HepG2 (cell line): ENCODE results near the gene C2CD4A. TPM values are rescaled to one million over a fixed set of nuclear protein-coding genes. Genes with fewer than 3 reads are reported as not detected.
A peak's percentile ranks its signal among the peaks of the same experiment; 100 is the strongest.

Experiments used
- AGO2 ChIP-seq: fragments of 200-400 bp; formaldehyde crosslinking; optimal IDR thresholded peaks from 2 replicates; pipeline ENCODE3; 2017; ENCODE audit warnings: mild to moderate bottlenecking, low read depth, low read length, moderate library complexity
- EZH2 ChIP-seq: conservative IDR thresholded peaks from 2 replicates; pipeline ENCODE4 v1.6.1; 2012; ENCODE audit warnings: mild to moderate bottlenecking, low read depth, low read length, moderate library complexity
- FLYWCH1 ChIP-seq: sonication (generic); formaldehyde crosslinking; IDR thresholded peaks from 2 replicates; pipeline ENCODE4 v1.8.1; 2023; ENCODE audit warnings: mild to moderate bottlenecking, missing genetic modification reagents
- HNF4A ChIP-seq: sonication (generic); formaldehyde crosslinking; IDR thresholded peaks from 2 replicates; pipeline ENCODE4 v1.4.0; 2020; ENCODE audit warnings: missing genetic modification reagents
- MIXL1 ChIP-seq: IDR thresholded peaks from 2 replicates; pipeline ENCODE4 v1.6.1; 2016
- RNF2 ChIP-seq: fragments of 450-650 bp; conservative IDR thresholded peaks from 2 replicates; pipeline ENCODE4 v1.6.1; 2016; ENCODE audit warnings: low read depth
- SP4 ChIP-seq: sonication (generic); formaldehyde crosslinking; IDR thresholded peaks from 2 replicates; pipeline ENCODE4 v1.8.1; 2023; ENCODE audit warnings: mild to moderate bottlenecking, missing genetic modification reagents
- ZNF333 ChIP-seq: sonication (generic); formaldehyde crosslinking; IDR thresholded peaks from 2 replicates; pipeline ENCODE4 v1.4.0; 2020; ENCODE audit warnings: mild to moderate bottlenecking, missing genetic modification reagents, borderline replicate concordance
- ZNF33B ChIP-seq: sonication (generic); formaldehyde crosslinking; IDR thresholded peaks from 2 replicates; pipeline ENCODE4 v1.5.1; 2020; ENCODE audit warnings: mild to moderate bottlenecking, missing genetic modification reagents
- ZNF878 ChIP-seq: sonication (generic); formaldehyde crosslinking; IDR thresholded peaks from 2 replicates; pipeline ENCODE4 v1.8.1; 2023; ENCODE audit warnings: mild to moderate bottlenecking, missing genetic modification reagents, moderate library complexity
- polyA plus RNA-seq, 8 experiments: library from polyadenylated mRNA; depleted of rRNA in 3 of 8; stranded (reverse) in 7 of 8; unstranded in 1 of 8; fragments of >200 nt; fragmentation: Illumina TruSeq in 4 of 8; extraction: Trizol in 4 of 8; gene quantifications; 2 replicates each; pipeline versions ENCODE4 v1.2.1 to v1.2.3, GENCODE V29; 2011 to 2016; ENCODE audit warnings: low read depth in 4 of 8, missing spikeins in 1 of 8, mixed read lengths in 1 of 8; ENCODE audit not compliant: insufficient read depth in 1 of 8
- total RNA-seq, 5 experiments: library from RNA; depleted of rRNA; stranded (reverse); fragments of >200 nt; fragmentation: Illumina TruSeq; extraction: Trizol; gene quantifications; 2 replicates each; pipeline ENCODE4 v1.2.3, GENCODE V29; 2016; ENCODE audit warnings: low read depth in 1 of 5
- TF ChIP-seq, protein P1 (sequence below): sonication (generic); formaldehyde crosslinking; IDR thresholded peaks from one replicate; pipeline ENCODE4 v1.5.1; 2020; ENCODE audit warnings: mild to moderate bottlenecking, missing genetic modification reagents; ENCODE audit errors: not compliant biosample characterization
- TF ChIP-seq, protein P2 (sequence below): sonication (generic); formaldehyde crosslinking; IDR thresholded peaks from 2 replicates; pipeline ENCODE4 v1.8.0; 2022; ENCODE audit warnings: low read depth, missing genetic modification reagents
- TF ChIP-seq, protein P3 (sequence below): sonication (generic); formaldehyde crosslinking; IDR thresholded peaks from 2 replicates; pipeline ENCODE4 v1.4.0; 2020; ENCODE audit warnings: missing genetic modification reagents
- TF ChIP-seq, protein P4 (sequence below): IDR thresholded peaks from 2 replicates; pipeline ENCODE4 v1.4.0; 2020; ENCODE audit warnings: mild to moderate bottlenecking, missing genetic modification reagents

C2CD4A gene
- total and polyA plus RNA-seq, 2 of the 13 experiments (the other 11 are each of a cell fraction or from before 2014, with no cell fraction given), result 0.20 TPM; not detected in 1

DNA sequence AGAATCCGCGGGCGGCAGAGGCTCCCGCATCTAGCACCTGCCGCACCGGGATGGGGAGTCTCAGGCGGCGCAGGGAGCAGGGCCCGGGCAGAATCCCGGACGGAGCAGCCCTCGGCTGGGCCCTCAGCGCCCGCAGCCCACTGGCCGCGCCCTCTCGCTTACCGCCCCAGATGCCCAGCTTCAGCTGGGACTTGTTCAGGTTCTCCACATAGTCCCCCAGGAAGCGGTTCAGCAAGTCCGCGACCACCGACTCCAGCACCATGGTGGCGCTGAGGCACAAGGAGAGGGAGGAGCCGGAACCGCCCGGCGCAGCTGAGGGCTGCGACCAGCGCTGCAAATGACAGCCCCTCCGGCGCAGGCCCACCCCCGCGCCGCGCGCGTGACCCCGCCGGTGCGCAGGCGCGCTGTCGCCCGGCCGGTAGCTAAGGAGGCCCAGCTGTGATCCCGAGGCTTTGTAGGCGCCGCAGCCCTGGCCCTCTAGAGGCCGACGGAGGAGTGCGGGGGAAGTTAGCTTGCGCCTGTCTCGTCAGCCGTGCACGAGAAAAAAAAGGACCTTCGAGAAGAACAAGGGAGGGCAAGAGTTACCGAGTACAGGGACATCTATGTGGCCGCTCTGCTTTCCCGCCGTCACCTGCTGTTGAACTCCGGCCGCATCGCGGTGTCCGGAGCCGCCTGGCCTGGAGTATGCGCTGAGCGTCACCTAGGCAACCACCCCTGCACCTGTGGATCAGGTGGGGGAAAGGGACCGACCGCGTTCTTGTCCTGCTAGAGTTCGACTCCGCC is 6.5 kb upstream of the C2CD4A start, which contains the start of gene VPS13C (continued):
- TF ChIP-seq, protein P1, sequence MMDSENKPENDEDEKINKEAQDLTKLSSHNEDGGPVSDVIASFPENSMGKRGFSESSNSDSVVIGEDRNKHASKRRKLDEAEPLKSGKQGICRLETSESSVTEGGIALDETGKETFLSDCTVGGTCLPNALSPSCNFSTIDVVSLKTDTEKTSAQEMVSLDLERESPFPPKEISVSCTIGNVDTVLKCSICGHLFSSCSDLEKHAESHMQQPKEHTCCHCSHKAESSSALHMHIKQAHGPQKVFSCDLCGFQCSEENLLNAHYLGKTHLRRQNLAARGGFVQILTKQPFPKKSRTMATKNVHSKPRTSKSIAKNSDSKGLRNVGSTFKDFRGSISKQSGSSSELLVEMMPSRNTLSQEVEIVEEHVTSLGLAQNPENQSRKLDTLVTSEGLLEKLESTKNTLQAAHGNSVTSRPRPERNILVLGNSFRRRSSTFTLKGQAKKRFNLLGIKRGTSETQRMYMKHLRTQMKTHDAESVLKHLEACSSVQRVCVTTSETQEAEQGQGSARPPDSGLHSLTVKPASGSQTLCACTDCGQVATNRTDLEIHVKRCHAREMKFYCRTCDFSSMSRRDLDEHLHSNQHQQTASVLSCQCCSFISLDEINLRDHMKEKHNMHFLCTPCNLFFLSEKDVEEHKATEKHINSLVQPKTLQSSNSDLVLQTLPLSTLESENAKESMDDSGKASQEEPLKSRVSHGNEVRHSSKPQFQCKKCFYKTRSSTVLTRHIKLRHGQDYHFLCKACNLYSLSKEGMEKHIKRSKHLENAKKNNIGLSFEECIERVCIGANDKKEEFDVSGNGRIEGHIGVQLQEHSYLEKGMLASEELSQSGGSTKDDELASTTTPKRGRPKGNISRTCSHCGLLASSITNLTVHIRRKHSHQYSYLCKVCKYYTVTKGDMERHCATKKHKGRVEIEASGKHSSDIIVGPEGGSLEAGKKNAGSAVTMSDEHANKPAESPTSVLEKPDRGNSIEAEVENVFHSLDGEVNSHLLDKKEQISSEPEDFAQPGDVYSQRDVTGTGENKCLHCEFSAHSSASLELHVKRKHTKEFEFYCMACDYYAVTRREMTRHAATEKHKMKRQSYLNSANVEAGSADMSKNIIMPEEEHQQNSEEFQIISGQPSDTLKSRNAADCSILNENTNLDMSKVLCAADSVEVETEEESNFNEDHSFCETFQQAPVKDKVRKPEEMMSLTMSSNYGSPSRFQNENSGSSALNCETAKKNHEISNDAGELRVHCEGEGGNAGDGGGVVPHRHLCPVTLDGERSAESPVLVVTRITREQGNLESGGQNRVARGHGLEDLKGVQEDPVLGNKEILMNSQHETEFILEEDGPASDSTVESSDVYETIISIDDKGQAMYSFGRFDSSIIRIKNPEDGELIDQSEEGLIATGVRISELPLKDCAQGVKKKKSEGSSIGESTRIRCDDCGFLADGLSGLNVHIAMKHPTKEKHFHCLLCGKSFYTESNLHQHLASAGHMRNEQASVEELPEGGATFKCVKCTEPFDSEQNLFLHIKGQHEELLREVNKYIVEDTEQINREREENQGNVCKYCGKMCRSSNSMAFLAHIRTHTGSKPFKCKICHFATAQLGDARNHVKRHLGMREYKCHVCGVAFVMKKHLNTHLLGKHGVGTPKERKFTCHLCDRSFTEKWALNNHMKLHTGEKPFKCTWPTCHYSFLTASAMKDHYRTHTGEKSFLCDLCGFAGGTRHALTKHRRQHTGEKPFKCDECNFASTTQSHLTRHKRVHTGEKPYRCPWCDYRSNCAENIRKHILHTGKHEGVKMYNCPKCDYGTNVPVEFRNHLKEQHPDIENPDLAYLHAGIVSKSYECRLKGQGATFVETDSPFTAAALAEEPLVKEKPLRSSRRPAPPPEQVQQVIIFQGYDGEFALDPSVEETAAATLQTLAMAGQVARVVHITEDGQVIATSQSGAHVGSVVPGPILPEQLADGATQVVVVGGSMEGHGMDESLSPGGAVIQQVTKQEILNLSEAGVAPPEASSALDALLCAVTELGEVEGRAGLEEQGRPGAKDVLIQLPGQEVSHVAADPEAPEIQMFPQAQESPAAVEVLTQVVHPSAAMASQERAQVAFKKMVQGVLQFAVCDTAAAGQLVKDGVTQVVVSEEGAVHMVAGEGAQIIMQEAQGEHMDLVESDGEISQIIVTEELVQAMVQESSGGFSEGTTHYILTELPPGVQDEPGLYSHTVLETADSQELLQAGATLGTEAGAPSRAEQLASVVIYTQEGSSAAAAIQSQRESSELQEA (CRISPR knock-in tag), result no peak
- TF ChIP-seq AGO2, result peak; percentile 76
- TF ChIP-seq HNF4A, result 0 out of 2 replicates have a peak, but pooled peaks have one; percentile 36
- TF ChIP-seq ZNF33B (CRISPR knock-in tag), result no peak
- TF ChIP-seq, protein P2, sequence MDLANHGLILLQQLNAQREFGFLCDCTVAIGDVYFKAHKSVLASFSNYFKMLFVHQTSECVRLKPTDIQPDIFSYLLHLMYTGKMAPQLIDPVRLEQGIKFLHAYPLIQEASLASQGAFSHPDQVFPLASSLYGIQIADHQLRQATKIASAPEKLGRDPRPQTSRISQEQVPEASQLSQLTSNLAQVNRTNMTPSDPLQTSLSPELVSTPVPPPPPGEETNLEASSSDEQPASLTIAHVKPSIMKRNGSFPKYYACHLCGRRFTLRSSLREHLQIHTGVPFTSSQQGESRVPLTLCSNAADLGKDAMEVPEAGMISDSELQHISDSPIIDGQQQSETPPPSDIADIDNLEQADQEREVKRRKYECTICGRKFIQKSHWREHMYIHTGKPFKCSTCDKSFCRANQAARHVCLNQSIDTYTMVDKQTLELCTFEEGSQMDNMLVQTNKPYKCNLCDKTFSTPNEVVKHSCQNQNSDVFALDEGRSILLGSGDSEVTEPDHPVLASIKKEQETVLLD (CRISPR knock-in tag), result no peak
- TF ChIP-seq, protein P3, sequence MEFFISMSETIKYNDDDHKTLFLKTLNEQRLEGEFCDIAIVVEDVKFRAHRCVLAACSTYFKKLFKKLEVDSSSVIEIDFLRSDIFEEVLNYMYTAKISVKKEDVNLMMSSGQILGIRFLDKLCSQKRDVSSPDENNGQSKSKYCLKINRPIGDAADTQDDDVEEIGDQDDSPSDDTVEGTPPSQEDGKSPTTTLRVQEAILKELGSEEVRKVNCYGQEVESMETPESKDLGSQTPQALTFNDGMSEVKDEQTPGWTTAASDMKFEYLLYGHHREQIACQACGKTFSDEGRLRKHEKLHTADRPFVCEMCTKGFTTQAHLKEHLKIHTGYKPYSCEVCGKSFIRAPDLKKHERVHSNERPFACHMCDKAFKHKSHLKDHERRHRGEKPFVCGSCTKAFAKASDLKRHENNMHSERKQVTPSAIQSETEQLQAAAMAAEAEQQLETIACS (CRISPR knock-in tag), result peak; percentile 73
- TF ChIP-seq RNF2, result peak; percentile 83; the same call in 1 of the 2 replicates
- no peak for TF ChIP-seq EZH2
- TF ChIP-seq ZNF333 (CRISPR knock-in tag), result no peak
- TF ChIP-seq MIXL1 (CRISPR knock-in tag), result 0 out of 2 replicates have a peak, but pooled peaks have one; percentile 34
- peak; percentile 28; the same call in 1 of the 2 replicates for TF ChIP-seq SP4
- TF ChIP-seq FLYWCH1 (CRISPR knock-in tag), result no peak
- TF ChIP-seq, protein P4, sequence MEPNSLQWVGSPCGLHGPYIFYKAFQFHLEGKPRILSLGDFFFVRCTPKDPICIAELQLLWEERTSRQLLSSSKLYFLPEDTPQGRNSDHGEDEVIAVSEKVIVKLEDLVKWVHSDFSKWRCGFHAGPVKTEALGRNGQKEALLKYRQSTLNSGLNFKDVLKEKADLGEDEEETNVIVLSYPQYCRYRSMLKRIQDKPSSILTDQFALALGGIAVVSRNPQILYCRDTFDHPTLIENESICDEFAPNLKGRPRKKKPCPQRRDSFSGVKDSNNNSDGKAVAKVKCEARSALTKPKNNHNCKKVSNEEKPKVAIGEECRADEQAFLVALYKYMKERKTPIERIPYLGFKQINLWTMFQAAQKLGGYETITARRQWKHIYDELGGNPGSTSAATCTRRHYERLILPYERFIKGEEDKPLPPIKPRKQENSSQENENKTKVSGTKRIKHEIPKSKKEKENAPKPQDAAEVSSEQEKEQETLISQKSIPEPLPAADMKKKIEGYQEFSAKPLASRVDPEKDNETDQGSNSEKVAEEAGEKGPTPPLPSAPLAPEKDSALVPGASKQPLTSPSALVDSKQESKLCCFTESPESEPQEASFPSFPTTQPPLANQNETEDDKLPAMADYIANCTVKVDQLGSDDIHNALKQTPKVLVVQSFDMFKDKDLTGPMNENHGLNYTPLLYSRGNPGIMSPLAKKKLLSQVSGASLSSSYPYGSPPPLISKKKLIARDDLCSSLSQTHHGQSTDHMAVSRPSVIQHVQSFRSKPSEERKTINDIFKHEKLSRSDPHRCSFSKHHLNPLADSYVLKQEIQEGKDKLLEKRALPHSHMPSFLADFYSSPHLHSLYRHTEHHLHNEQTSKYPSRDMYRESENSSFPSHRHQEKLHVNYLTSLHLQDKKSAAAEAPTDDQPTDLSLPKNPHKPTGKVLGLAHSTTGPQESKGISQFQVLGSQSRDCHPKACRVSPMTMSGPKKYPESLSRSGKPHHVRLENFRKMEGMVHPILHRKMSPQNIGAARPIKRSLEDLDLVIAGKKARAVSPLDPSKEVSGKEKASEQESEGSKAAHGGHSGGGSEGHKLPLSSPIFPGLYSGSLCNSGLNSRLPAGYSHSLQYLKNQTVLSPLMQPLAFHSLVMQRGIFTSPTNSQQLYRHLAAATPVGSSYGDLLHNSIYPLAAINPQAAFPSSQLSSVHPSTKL (CRISPR knock-in tag), result peak; percentile 72
- peak; percentile 4; the same call in 1 of the 2 replicates for TF ChIP-seq ZNF878
